Endothelial cell of umbilical vein (primary cell): ENCODE results near the gene TTC21B. TPM values are rescaled to one million over a fixed set of nuclear protein-coding genes. Genes with fewer than 3 reads are reported as not detected.

Source experiments
- Bru-seq: library from RNA; stranded (reverse); fragments of 400-500 nt; gene quantifications from one replicate; lab custom pipeline; 2021; lab: Mats Ljungman, UMichigan
- BruChase-seq, 2 experiments: library from RNA; stranded (reverse); fragments of 400-500 nt; gene quantifications; one replicate each; lab custom pipeline; 2021; lab: Mats Ljungman, UMichigan
- BruUV-seq: library from RNA; stranded (reverse); fragments of 400-500 nt; replicated peaks from 2 replicates; lab custom pipeline; 2021; lab: Mats Ljungman, UMichigan
- CTCF ChIA-PET: fragments of 300-600, 350-600 bp; sonication (Branson Sonifier 250); formaldehyde crosslinking; loops from one replicate; lab custom pipeline; 2021; ENCODE audit warnings: antibody characterized with exemption, inconsistent platforms; lab: Charles Lee
- POLR2A ChIA-PET: fragments of 300-600, 350-600 bp; sonication (Branson Sonifier 250); formaldehyde crosslinking; loops from one replicate; lab custom pipeline; 2021; ENCODE audit warnings: antibody characterized with exemption, inconsistent platforms; lab: Charles Lee
- DNase-seq: peaks from one replicate; pipeline ENCODE4 v3.0.0-alpha.2; 2011; ENCODE audit warnings: low read depth, low spot score
- FAIRE-seq: peaks from 2 replicates; lab custom pipeline; 2011; peaks lifted over from hg19 to GRCh38; lab: Jason Lieb, UNC
- H2AFZ ChIP-seq: 2 replicates; pipeline ENCODE4 v1.6.0; 2012; ENCODE audit warnings: low read depth, low read length, control low read depth, inconsistent platforms
- H3K27ac ChIP-seq: 2 replicates; pipeline ENCODE4 v1.5.1; 2011; ENCODE audit warnings: low read depth, mild to moderate bottlenecking, control low read depth, low read length, moderate library complexity; ENCODE audit not compliant: insufficient read depth
- H3K27me3 ChIP-seq, 2 experiments: 2 replicates each; pipeline versions ENCODE4 v1.6.0 to v1.6.1; 2011; ENCODE audit warnings: low read length in 2 of 2, mixed read lengths in 1 of 2; ENCODE audit not compliant: control insufficient read depth in 2 of 2, insufficient read depth in 2 of 2
- H3K36me3 ChIP-seq, 2 experiments: 2 replicates in 1 of 2; 3 replicates in 1 of 2; pipeline ENCODE4 v1.5.1; 2011; ENCODE audit warnings: low read length in 2 of 2, mild to moderate bottlenecking in 1 of 2, moderate library complexity in 1 of 2; ENCODE audit not compliant: control insufficient read depth in 2 of 2, insufficient read depth in 2 of 2; ENCODE audit errors: extremely low read depth in 1 of 2
- H3K4me1 ChIP-seq: 3 replicates; pipeline ENCODE4 v1.5.1; 2011; ENCODE audit warnings: mild to moderate bottlenecking, low read length; ENCODE audit not compliant: control insufficient read depth, insufficient read depth; ENCODE audit errors: extremely low read depth
- H3K4me2 ChIP-seq: 2 replicates; pipeline ENCODE4 v1.6.1; 2011; ENCODE audit warnings: low read length, control low read depth, mixed read lengths; ENCODE audit not compliant: insufficient read depth
- H3K4me3 ChIP-seq, 3 experiments: fragments of 200-600 bp in 1 of 3; sonication (generic), shearing (Covaris generic) in 1 of 3; replicated peaks in 1 of 3; 2 replicates each; pipeline ENCODE4 v1.5.1; 2011 to 2016; ENCODE audit warnings: control low read depth in 3 of 3, low read length in 3 of 3, mild to moderate bottlenecking in 2 of 3, inconsistent platforms in 1 of 3, low read depth in 1 of 3, moderate library complexity in 1 of 3; ENCODE audit not compliant: insufficient read depth in 1 of 3
- H3K79me2 ChIP-seq: 2 replicates; pipeline ENCODE4 v1.6.0; 2012; ENCODE audit warnings: low read length, inconsistent platforms; ENCODE audit not compliant: control insufficient read depth, insufficient read depth
- H3K9ac ChIP-seq: replicated peaks from 2 replicates; pipeline ENCODE3; 2011; ENCODE audit warnings: low read length, control low read depth; ENCODE audit not compliant: insufficient read depth; ENCODE audit errors: extremely low read depth
- H3K9me1 ChIP-seq: replicated peaks from 3 replicates; pipeline ENCODE4 v1.6.0; 2011; ENCODE audit warnings: mild to moderate bottlenecking, low read length; ENCODE audit not compliant: control insufficient read depth, insufficient read depth; ENCODE audit errors: extremely low read depth
- H3K9me3 ChIP-seq: replicated peaks from 2 replicates; pipeline ENCODE4 v1.5.1; 2012; ENCODE audit warnings: low read length, inconsistent platforms; ENCODE audit not compliant: control insufficient read depth, insufficient read depth
- H4K20me1 ChIP-seq: replicated peaks from 2 replicates; pipeline ENCODE3; 2011; ENCODE audit warnings: mild to moderate bottlenecking, low read length; ENCODE audit not compliant: control insufficient read depth, insufficient read depth; ENCODE audit errors: extremely low read depth
- FOS ChIP-seq: IDR thresholded peaks from 2 replicates; pipeline ENCODE4 v1.6.1; 2011; ENCODE audit warnings: mild to moderate bottlenecking, low read length, moderate library complexity, borderline replicate concordance; ENCODE audit not compliant: insufficient read depth
- JUN ChIP-seq: IDR thresholded peaks from 2 replicates; pipeline ENCODE4 v1.6.1; 2011; ENCODE audit warnings: borderline replicate concordance, low read depth; ENCODE audit not compliant: insufficient read length, insufficient read depth
- POLR2A ChIP-seq: IDR thresholded peaks from 2 replicates; pipeline ENCODE4 v1.6.1; 2012; ENCODE audit warnings: low read depth, mild to moderate bottlenecking, control low read depth, low read length
- dilution Hi-C: fragments of 300-500 bp; cut with MboI; formaldehyde crosslinking; loops from one replicate; pipeline ENCODE4 v1.15.0; 2019; ENCODE audit warnings: low sequenced_read_pairs; ENCODE audit not compliant: extremely low pct_ligation_motif_present
- intact Hi-C: fragments of 100-400 bp; cut with micrococcal nuclease; formaldehyde crosslinking; loops from one replicate; pipeline ENCODE4 v1.10.0; 2022
- long read RNA-seq: library from polyadenylated mRNA; stranded (forward); transcript quantifications from one replicate; pipeline ENCODE4 v2.0.0, GENCODE V29; 2021
- polyA minus RNA-seq, 3 experiments: library from RNA; depleted of rRNA, polyadenylated mRNA; stranded (reverse); fragments of >200 nt; gene quantifications; 1 replicate in 1 of 3; 2 replicates in 2 of 3; pipeline ENCODE4 v1.2.3, GENCODE V29; 2011
- polyA plus RNA-seq, 4 experiments: library from polyadenylated mRNA; depleted of rRNA in 3 of 4; stranded (reverse) in 3 of 4; unstranded in 1 of 4; fragments of >200 nt; gene quantifications; 2 replicates each; pipeline versions ENCODE4 v1.2.1 to v1.2.3, GENCODE V29; 2011 to 2012; ENCODE audit warnings: missing spikeins in 1 of 4
- total RNA-seq: library from RNA; stranded (reverse); gene quantifications from 2 replicates; pipeline ENCODE4 v1.2.3, GENCODE V29; 2021
- TF ChIP-seq, protein P1 (sequence below): IDR thresholded peaks from 2 replicates; pipeline ENCODE4 v1.6.1; 2011; ENCODE audit not compliant: insufficient read depth, insufficient read length
- TF ChIP-seq, protein P2 (sequence below), 2 donors: IDR thresholded peaks; 1 replicate in 1 of 2; 2 replicates in 1 of 2; pipeline ENCODE4 v1.5.1; 2011; ENCODE audit warnings: low read length in 2 of 2, mild to moderate bottlenecking in 2 of 2, moderate library complexity in 2 of 2, control low read depth in 1 of 2, inconsistent platforms in 1 of 2, low read depth in 1 of 2; ENCODE audit not compliant: insufficient read depth in 1 of 2; ENCODE audit errors: extremely low read depth in 1 of 2

TTC21B gene
- 18.0 and 21.9 TPM in 2 replicates for total RNA-seq
- polyA plus RNA-seq, result 7.5 and 8.0 TPM in 2 replicates
- polyA plus RNA-seq (2011; cell fraction: cytosol; rRNA removed), result 7.4 and 11.1 TPM in 2 replicates
- 60.6 and 74.5 TPM in 2 replicates for polyA plus RNA-seq (2011; cell fraction: nucleus; rRNA removed)
- 12.1 and 12.2 TPM in 2 replicates for polyA plus RNA-seq (2012)
- 30.4 and 39.5 TPM in 2 replicates for polyA minus RNA-seq
- 4.0 TPM for polyA minus RNA-seq (2011; cell fraction: cytosol; rRNA and poly(A)+ RNA removed)
- polyA minus RNA-seq (2011; cell fraction: nucleus; rRNA and poly(A)+ RNA removed), result 105 and 142 TPM in 2 replicates
- Bru-seq, nascent RNA, result percentile 83 among the genes with signal in this experiment
- BruChase-seq, experiment 1, labeled RNA remaining after a 6-hour chase, result percentile 71 among the genes with signal in this experiment
- percentile 86 among the genes with signal in this experiment for BruChase-seq, experiment 2, labeled RNA remaining after a 2-hour chase
- long read RNA-seq, full-length matches to known transcripts, result 5 of 11 reads
- long read RNA-seq, partial matches to known transcripts, result 3 of 11 reads
- long read RNA-seq, other reads (novel, unspliced or antisense), result 3 of 11 reads

DNA sequence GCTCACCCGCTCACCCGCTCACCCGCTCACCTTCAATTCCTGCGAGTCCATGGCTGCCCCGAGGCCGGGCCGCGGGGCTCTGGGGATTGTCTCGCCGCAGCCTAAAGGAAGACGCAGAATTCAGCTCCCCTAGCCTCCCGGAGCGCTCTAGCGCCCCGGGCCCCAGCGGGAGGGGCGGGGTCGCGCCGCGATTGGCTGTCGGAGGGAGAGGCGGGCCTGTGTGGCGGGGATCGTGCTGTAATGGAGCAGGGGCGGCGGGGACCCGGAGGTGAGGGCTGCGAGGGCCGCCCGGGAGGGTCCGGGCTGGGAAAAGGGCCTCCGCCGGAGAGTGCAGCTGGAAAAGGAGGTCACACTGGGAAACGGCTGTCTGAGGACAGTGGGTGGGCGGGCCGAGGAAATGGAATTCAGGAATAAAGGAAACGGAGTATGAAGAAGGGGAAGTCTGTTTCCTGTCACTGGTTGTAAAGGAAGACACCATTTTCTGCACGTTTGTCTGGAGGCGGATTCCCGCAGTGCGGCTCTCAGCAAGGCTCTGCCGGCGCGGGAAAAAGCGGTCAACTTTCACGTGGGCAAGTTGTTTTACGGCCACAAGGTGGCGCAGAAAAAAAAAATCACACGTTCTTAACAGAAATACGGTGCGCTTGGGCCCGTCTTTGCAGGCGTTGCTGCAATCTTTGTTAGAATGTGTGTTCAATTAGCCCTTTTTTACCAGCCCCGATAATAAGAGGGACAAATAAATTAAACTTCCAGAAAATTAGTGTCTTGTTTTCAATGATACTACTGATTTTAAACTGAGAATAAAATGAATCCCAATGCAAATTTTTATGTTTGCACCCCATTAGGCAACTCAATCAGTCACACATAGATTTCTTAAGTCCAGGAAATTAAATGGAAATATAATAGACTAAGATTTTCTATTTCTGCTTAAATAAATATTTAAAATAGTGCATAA, at the start of gene TTC21B:
TTC21B (minus strand) TSS at position 122 of the 952 bp plus-strand sequence; CDS start at position 51, 71 bp downstream.
- Histone ChIP-seq H3K27ac (peak within 1 kb of the TSS; percentile 81), H3K9me3 (no peaks in the 10 kb centered on the region), H3K4me3 (peak within 1 kb of the TSS; percentile 60 to 99 (median 93)), H3K27me3 (no peaks in the 10 kb centered on the region), H2AFZ (peak within 1 kb of the TSS; percentile 63), H4K20me1 (no peaks in the 10 kb centered on the region), H3K4me1 (peaks cover 17% of the 10 kb centered on the region), H3K4me2 (peak within 1 kb of the TSS; percentile 96), H3K9me1 (no peaks in the 10 kb centered on the region), H3K9ac (peak within 1 kb of the TSS; percentile 92), H3K79me2 (peaks cover 26% of the 10 kb centered on the region), H3K36me3 (peaks cover 0 to 2% of the 10 kb centered on the region in 2 experiments)
- intact Hi-C loops, result loop anchor here (1.0 to 5.0 kb wide), 9 partner anchors 45 to 553 kb away; partner anchors contain the start of gene SCN1A
- ChIA-PET CTCF (interaction anchor here (0.6 to 5.9 kb wide), 28 partner anchors 9 to 468 kb away, joined by 3 to 193 read pairs (median 4); partner anchors contain the start of gene SCN1A), POLR2A (interaction anchor here (0.6 to 1.9 kb wide), 3 partner anchors 174 to 1403 kb away, joined by 3 to 14 read pairs (median 4); partner anchors contain the start of gene SCN1A)
- FAIRE-seq (peak; percentile 92), DNase-seq (peak; percentile 97)
- no TSS peak for BruUV-seq
- TF ChIP-seq, protein P1, sequence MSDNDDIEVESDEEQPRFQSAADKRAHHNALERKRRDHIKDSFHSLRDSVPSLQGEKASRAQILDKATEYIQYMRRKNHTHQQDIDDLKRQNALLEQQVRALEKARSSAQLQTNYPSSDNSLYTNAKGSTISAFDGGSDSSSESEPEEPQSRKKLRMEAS, result peak; percentile 73
- TF ChIP-seq FOS, result no peak
- no peak for TF ChIP-seq JUN
- peak; percentile 75 for TF ChIP-seq POLR2A
- TF ChIP-seq, protein P2, sequence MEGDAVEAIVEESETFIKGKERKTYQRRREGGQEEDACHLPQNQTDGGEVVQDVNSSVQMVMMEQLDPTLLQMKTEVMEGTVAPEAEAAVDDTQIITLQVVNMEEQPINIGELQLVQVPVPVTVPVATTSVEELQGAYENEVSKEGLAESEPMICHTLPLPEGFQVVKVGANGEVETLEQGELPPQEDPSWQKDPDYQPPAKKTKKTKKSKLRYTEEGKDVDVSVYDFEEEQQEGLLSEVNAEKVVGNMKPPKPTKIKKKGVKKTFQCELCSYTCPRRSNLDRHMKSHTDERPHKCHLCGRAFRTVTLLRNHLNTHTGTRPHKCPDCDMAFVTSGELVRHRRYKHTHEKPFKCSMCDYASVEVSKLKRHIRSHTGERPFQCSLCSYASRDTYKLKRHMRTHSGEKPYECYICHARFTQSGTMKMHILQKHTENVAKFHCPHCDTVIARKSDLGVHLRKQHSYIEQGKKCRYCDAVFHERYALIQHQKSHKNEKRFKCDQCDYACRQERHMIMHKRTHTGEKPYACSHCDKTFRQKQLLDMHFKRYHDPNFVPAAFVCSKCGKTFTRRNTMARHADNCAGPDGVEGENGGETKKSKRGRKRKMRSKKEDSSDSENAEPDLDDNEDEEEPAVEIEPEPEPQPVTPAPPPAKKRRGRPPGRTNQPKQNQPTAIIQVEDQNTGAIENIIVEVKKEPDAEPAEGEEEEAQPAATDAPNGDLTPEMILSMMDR (IDR thresholded peaks at IDR 0.05; ENCODE audit: extremely low read depth in 1 of 2, insufficient read depth in 1 of 2, low read depth in 1 of 2, low read length in 2 of 2), result peak; percentile 76 to 78
- dilution Hi-C loops, result no loop called here
